Measurements from ENCODE around the gene MFAP4.
"Not testable (repeated sequence)": the region's sequence is repeated elsewhere in the genome, so short reads cannot be mapped to it uniquely, and the experiment has no call there.

MFAP4 gene

GRCh38 chr17:19370493-19370960 lies 16.5 kb downstream of the MFAP4 start:
- DNase-seq (ENCODE audit: low read depth): no peak

- DNase-seq (ENCODE audit: low read depth): no peak
Observed at GRCh38 chr17:19369846-19370492, 17.0 kb downstream of the MFAP4 start.

GRCh38 chr17:19369107-19369778 lies 17.7 kb downstream of the MFAP4 start:
- DNase-seq (ENCODE audit: low read depth): no peak

GRCh38 chr17:19368229-19368628 lies 18.8 kb downstream of the MFAP4 start:
- no peak for DNase-seq (ENCODE audit: low read depth)

GRCh38 chr17:19366637-19366972 lies 20.4 kb downstream of the MFAP4 start:
- no peak for DNase-seq (ENCODE audit: low read depth)

- no peak for DNase-seq (ENCODE audit: low read depth)
Observed at GRCh38 chr17:19365833-19366636, 21.0 kb downstream of the MFAP4 start.

GRCh38 chr17:19365499-19365817 lies 21.5 kb downstream of the MFAP4 start:
- DNase-seq (ENCODE audit: low read depth): no peak

- DNase-seq (ENCODE audit: low read depth): no peak
Observed at GRCh38 chr17:19364699-19365498, 22.1 kb downstream of the MFAP4 start.

GRCh38 chr17:19363460-19364035 lies 23.4 kb downstream of the MFAP4 start:
- no peak for DNase-seq (ENCODE audit: low read depth)

GRCh38 chr17:19363114-19363438 lies 23.9 kb downstream of the MFAP4 start:
- no peak for DNase-seq (ENCODE audit: low read depth)

- DNase-seq (ENCODE audit: low read depth): peak; percentile 39
Observed at GRCh38 chr17:19362277-19363113, 24.5 kb downstream of the MFAP4 start, which contains the start of gene B9D1. Gene B9D1 (minus strand): TSS chr17:19362723. CDS start chr17:19362569, 154 bp downstream.

- DNase-seq (ENCODE audit: low read depth): no peak
Observed at GRCh38 chr17:19361944-19362276, 25.1 kb downstream of the MFAP4 start.

GRCh38 chr17:19361326-19361725 lies 25.7 kb downstream of the MFAP4 start:
- DNase-seq (ENCODE audit: low read depth): no peak

GRCh38 chr17:19360772-19361171 lies 26.2 kb downstream of the MFAP4 start:
- no peak for DNase-seq (ENCODE audit: low read depth)

- DNase-seq (ENCODE audit: low read depth): no peak
Observed at GRCh38 chr17:19359856-19360255, 27.1 kb downstream of the MFAP4 start.

GRCh38 chr17:19359151-19359550 lies 27.8 kb downstream of the MFAP4 start:
- no peak for DNase-seq (ENCODE audit: low read depth)

- DNase-seq (ENCODE audit: low read depth): no peak
Observed at GRCh38 chr17:19357761-19358160, 29.2 kb downstream of the MFAP4 start.

- no peak for DNase-seq (ENCODE audit: low read depth)
Observed at GRCh38 chr17:19357351-19357750, 29.6 kb downstream of the MFAP4 start.

GRCh38 chr17:19354748-19355147 lies 32.2 kb downstream of the MFAP4 start:
- no peak for DNase-seq (ENCODE audit: low read depth)

- DNase-seq (ENCODE audit: low read depth): not testable (repeated sequence)
Observed at GRCh38 chr17:19353401-19353800, 33.6 kb downstream of the MFAP4 start.

- DNase-seq (ENCODE audit: low read depth): no peak
Observed at GRCh38 chr17:19348806-19349205, 38.2 kb downstream of the MFAP4 start.
